Measurements from ENCODE around the gene PTPN1. TPM values are rescaled to one million over a fixed set of nuclear protein-coding genes. Genes with fewer than 3 reads are reported as not detected.

The PTPN1 gene
- total RNA-seq, 1 experiment from 2014 or later = 63.0 TPM

- Mint-ChIP-seq H3K4me3 (ENCODE audit: unreplicated experiment) (no peak overlapping the region), H3K27me3 (ENCODE audit: insufficient read depth, unreplicated experiment) (no peaks in the 10 kb centered on the region), H3K36me3 (ENCODE audit: insufficient read depth, unreplicated experiment) (no peaks in the 10 kb centered on the region), H3K27ac (ENCODE audit: low read depth, unreplicated experiment) (no peak overlapping the region), H3K9me3 (ENCODE audit: unreplicated experiment) (no peaks in the 10 kb centered on the region), H3K4me1 (ENCODE audit: insufficient read depth, unreplicated experiment) (peaks cover 7% of the 10 kb centered on the region)
- peak; percentile 42 for TF ChIP-seq CTCF (IDR thresholded peaks at IDR 0.05; ENCODE audit: unreplicated experiment)
- BruUV-seq (replicated peaks) = no TSS peak
- ChIA-PET POLR2A (interaction anchor here (0.7 to 1.2 kb wide), 3 partner anchors 19 to 526 kb away, joined by 3 read pairs; no protein-coding TSS in a partner anchor), CTCF (interaction anchor here (0.5 to 2.1 kb wide), 6 partner anchors 9 to 164 kb away, joined by 3 to 10 read pairs (median 3); no protein-coding TSS in a partner anchor)
- intact Hi-C loops (cut with micrococcal nuclease) = no loop called here
- peak; percentile 45 for DNase-seq (ENCODE audit: unreplicated experiment)
These were observed 115.9 kb downstream of the PTPN1 start for GRCh38 chr20:50625986-50626677.

DNA sequence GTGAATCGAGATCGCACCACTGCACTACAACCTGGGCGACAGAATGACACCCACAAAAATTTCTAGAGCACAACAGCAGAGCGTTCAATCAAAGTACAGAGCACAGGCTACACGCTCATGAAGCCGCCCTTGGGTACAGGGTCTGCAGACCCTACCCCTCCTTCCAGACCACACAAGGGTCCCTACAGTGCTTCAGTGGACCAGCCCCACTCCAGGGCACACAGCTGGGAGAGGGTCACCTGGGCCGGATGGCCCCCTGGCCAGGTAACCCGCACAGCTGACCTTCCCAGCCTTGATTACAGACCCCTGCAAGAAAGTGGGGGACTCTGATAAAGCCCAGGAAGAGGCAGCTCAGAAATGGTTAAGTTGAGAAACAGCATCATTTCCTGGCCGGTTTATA lies 117.6 kb downstream of the PTPN1 start:
- Mint-ChIP-seq H3K4me3 (ENCODE audit: unreplicated experiment) (no peak overlapping the region), H3K27me3 (ENCODE audit: insufficient read depth, unreplicated experiment) (no peaks in the 10 kb centered on the region), H3K4me1 (ENCODE audit: insufficient read depth, unreplicated experiment) (peaks cover 7% of the 10 kb centered on the region), H3K36me3 (ENCODE audit: insufficient read depth, unreplicated experiment) (no peaks in the 10 kb centered on the region), H3K9me3 (ENCODE audit: unreplicated experiment) (no peaks in the 10 kb centered on the region), H3K27ac (ENCODE audit: low read depth, unreplicated experiment) (no peak overlapping the region)
- no peak for DNase-seq (ENCODE audit: unreplicated experiment)
- intact Hi-C loops (cut with micrococcal nuclease) = no loop called here
- TF ChIP-seq CTCF (IDR thresholded peaks at IDR 0.05; ENCODE audit: unreplicated experiment) = no peak
- ChIA-PET POLR2A (no interaction called here), CTCF (interaction anchor here (0.7 kb wide), 1 partner anchor 8 kb away, joined by 3 read pairs; no protein-coding TSS in a partner anchor)
- no TSS peak for BruUV-seq (replicated peaks)

GRCh38 chr20:50628332-50628731 lies 118.1 kb downstream of the PTPN1 start:
- Mint-ChIP-seq H3K4me3 (ENCODE audit: unreplicated experiment) (no peak overlapping the region), H3K4me1 (ENCODE audit: insufficient read depth, unreplicated experiment) (peaks cover 7% of the 10 kb centered on the region), H3K36me3 (ENCODE audit: insufficient read depth, unreplicated experiment) (no peaks in the 10 kb centered on the region), H3K27ac (ENCODE audit: low read depth, unreplicated experiment) (no peak overlapping the region), H3K27me3 (ENCODE audit: insufficient read depth, unreplicated experiment) (no peaks in the 10 kb centered on the region), H3K9me3 (ENCODE audit: unreplicated experiment) (no peaks in the 10 kb centered on the region)
- CTCF ChIA-PET = interaction anchor here (0.5 to 0.6 kb wide), 2 partner anchors 80 to 557 kb away, joined by 3 to 4 read pairs; no protein-coding TSS in a partner anchor
- intact Hi-C loops (cut with micrococcal nuclease) = no loop called here
- POLR2A ChIA-PET = no interaction called here
- TF ChIP-seq CTCF (IDR thresholded peaks at IDR 0.05; ENCODE audit: unreplicated experiment) = no peak
- DNase-seq (ENCODE audit: unreplicated experiment) = no peak
- no TSS peak for BruUV-seq (replicated peaks)

DNA sequence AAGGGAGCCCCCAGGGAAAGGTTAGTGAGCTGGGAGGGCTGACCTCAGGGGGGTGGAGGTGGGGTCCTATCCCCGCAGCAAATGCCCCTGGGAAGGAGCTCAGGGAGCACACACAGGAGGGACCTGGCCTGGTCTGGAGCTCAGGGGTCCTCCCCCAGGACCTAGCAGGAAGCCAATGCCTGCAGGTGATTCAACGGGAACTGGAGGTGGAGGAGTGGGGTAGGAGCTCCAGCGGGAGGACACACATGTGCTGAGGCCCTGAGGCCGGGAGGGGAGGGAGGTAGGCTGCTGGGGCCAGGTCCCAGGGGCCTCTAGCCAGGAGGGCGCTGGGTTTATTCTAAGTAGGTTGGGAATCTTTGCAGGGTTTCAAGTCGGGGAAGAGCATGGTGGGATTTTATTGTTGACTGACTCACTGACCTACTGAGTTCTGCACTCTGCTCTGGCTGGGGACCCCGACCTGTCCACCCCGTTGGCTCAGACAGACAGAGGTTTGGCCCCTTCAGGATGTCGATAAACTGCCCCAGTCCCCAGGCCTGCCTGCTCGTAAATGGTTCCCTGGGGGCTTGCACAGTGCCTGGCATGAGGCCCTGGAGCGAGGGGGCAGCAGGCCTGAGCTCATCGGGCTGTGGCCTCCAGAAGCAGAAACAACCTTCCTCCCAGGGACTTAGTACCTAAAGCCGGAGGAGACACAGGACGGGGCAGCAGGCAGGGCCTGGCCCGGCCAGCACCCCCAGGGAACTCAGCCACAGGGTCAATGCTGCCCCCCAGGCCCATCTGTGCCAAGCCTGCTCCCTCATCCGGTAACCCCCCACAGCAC lies 118.9 kb downstream of the PTPN1 start:
- no peaks in the 10 kb centered on the region for H3K36me3 Mint-ChIP-seq (ENCODE audit: insufficient read depth, unreplicated experiment)
- TF ChIP-seq CTCF (IDR thresholded peaks at IDR 0.05; ENCODE audit: unreplicated experiment) = no peak
- no peak overlapping the region for H3K4me3 Mint-ChIP-seq (ENCODE audit: unreplicated experiment)
- ChIA-PET POLR2A (interaction anchor here (0.7 kb wide), 1 partner anchor 14 kb away, joined by 4 read pairs; no protein-coding TSS in a partner anchor), CTCF (interaction anchor here (0.5 to 1.0 kb wide), 5 partner anchors 19 to 558 kb away, joined by 3 to 4 read pairs (median 3); no protein-coding TSS in a partner anchor)
- H3K4me1 Mint-ChIP-seq (ENCODE audit: insufficient read depth, unreplicated experiment) = peaks cover 7% of the 10 kb centered on the region
- no peaks in the 10 kb centered on the region for H3K27me3 Mint-ChIP-seq (ENCODE audit: insufficient read depth, unreplicated experiment)
- DNase-seq (ENCODE audit: unreplicated experiment) = no peak
- intact Hi-C loops (cut with micrococcal nuclease) = no loop called here
- no peaks in the 10 kb centered on the region for H3K9me3 Mint-ChIP-seq (ENCODE audit: unreplicated experiment)
- BruUV-seq (replicated peaks) = no TSS peak
- H3K27ac Mint-ChIP-seq (ENCODE audit: low read depth, unreplicated experiment) = no peak overlapping the region

All from MCF 10A (cell line).